ENCODE results near the gene PRSS57. TPM values are rescaled to one million over a fixed set of nuclear protein-coding genes. Genes with fewer than 3 reads are reported as not detected.

The PRSS57 gene
- total and polyA plus RNA-seq, 2 of the 13 experiments (the other 11 are each of a cell fraction or from before 2014, with no cell fraction given): 0.12 TPM; not detected in 1

DNA sequence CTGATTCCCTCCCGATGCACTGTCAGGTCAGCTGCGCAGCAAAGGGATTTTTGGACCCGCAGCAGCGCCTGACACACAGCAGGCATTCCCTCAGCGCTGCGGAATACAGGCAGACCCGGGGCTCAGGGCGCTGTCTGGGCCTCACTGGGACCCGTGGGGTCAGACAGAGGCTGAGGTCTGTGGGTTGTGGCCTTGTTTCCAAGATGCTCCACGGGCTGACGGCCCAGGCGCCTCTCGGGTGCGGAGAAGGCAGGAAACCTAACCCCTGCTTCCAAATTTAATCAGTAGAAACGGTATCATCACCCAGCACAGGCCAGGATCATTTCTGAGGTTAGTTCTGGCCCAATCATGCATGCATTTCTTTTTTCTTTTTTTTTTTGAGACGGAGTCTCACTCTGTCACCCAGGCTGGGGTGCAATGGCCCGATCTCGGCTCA is 31.6 kb downstream of the PRSS57 start (continued):
- TF ChIP-seq, protein P1, sequence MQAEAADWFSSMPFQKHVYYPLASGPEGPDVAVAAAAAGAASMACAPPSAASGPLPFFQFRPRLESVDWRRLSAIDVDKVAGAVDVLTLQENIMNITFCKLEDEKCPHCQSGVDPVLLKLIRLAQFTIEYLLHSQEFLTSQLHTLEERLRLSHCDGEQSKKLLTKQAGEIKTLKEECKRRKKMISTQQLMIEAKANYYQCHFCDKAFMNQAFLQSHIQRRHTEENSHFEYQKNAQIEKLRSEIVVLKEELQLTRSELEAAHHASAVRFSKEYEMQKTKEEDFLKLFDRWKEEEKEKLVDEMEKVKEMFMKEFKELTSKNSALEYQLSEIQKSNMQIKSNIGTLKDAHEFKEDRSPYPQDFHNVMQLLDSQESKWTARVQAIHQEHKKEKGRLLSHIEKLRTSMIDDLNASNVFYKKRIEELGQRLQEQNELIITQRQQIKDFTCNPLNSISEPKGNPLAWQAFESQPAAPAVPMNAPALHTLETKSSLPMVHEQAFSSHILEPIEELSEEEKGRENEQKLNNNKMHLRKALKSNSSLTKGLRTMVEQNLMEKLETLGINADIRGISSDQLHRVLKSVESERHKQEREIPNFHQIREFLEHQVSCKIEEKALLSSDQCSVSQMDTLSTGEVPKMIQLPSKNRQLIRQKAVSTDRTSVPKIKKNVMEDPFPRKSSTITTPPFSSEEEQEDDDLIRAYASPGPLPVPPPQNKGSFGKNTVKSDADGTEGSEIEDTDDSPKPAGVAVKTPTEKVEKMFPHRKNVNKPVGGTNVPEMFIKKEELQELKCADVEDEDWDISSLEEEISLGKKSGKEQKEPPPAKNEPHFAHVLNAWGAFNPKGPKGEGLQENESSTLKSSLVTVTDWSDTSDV (CRISPR knock-in tag; IDR thresholded peaks at IDR 0.05): no peak
- TF ChIP-seq, protein P2, sequence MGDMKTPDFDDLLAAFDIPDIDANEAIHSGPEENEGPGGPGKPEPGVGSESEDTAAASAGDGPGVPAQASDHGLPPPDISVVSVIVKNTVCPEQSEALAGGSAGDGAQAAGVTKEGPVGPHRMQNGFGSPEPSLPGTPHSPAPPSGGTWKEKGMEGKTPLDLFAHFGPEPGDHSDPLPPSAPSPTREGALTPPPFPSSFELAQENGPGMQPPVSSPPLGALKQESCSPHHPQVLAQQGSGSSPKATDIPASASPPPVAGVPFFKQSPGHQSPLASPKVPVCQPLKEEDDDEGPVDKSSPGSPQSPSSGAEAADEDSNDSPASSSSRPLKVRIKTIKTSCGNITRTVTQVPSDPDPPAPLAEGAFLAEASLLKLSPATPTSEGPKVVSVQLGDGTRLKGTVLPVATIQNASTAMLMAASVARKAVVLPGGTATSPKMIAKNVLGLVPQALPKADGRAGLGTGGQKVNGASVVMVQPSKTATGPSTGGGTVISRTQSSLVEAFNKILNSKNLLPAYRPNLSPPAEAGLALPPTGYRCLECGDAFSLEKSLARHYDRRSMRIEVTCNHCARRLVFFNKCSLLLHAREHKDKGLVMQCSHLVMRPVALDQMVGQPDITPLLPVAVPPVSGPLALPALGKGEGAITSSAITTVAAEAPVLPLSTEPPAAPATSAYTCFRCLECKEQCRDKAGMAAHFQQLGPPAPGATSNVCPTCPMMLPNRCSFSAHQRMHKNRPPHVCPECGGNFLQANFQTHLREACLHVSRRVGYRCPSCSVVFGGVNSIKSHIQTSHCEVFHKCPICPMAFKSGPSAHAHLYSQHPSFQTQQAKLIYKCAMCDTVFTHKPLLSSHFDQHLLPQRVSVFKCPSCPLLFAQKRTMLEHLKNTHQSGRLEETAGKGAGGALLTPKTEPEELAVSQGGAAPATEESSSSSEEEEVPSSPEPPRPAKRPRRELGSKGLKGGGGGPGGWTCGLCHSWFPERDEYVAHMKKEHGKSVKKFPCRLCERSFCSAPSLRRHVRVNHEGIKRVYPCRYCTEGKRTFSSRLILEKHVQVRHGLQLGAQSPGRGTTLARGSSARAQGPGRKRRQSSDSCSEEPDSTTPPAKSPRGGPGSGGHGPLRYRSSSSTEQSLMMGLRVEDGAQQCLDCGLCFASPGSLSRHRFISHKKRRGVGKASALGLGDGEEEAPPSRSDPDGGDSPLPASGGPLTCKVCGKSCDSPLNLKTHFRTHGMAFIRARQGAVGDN (CRISPR knock-in tag; IDR thresholded peaks at IDR 0.05): peak; percentile 49
- no peak for TF ChIP-seq ZFY (CRISPR knock-in tag; IDR thresholded peaks at IDR 0.05)
- TF ChIP-seq, protein P3, sequence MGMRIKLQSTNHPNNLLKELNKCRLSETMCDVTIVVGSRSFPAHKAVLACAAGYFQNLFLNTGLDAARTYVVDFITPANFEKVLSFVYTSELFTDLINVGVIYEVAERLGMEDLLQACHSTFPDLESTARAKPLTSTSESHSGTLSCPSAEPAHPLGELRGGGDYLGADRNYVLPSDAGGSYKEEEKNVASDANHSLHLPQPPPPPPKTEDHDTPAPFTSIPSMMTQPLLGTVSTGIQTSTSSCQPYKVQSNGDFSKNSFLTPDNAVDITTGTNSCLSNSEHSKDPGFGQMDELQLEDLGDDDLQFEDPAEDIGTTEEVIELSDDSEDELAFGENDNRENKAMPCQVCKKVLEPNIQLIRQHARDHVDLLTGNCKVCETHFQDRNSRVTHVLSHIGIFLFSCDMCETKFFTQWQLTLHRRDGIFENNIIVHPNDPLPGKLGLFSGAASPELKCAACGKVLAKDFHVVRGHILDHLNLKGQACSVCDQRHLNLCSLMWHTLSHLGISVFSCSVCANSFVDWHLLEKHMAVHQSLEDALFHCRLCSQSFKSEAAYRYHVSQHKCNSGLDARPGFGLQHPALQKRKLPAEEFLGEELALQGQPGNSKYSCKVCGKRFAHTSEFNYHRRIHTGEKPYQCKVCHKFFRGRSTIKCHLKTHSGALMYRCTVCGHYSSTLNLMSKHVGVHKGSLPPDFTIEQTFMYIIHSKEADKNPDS (CRISPR knock-in tag; IDR thresholded peaks at IDR 0.05): no peak
- TF ChIP-seq, protein P4, sequence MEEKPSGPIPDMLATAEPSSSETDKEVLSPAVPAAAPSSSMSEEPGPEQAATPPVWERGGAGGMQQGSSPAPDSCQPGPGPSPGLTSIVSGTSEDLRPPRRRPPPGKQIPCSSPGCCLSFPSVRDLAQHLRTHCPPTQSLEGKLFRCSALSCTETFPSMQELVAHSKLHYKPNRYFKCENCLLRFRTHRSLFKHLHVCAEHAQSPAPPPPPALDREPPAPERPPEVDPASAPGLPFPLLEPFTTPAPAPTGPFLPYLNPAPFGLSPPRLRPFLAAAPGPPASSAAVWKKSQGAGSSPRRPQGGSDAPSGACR (CRISPR knock-in tag; IDR thresholded peaks at IDR 0.05): no peak
- TF ChIP-seq MAZ (IDR thresholded peaks at IDR 0.05; ENCODE audit: borderline replicate concordance, low read depth, low read length): no peak
- no peak for TF ChIP-seq MAZ (CRISPR knock-in tag; IDR thresholded peaks at IDR 0.05; ENCODE audit: low read depth)
- no peak; the same call in 1 of the 2 replicates for TF ChIP-seq RARA (CRISPR knock-in tag; IDR thresholded peaks at IDR 0.05)
- TF ChIP-seq SP4 (CRISPR knock-in tag; IDR thresholded peaks at IDR 0.05): no peak
- TF ChIP-seq REPIN1 (CRISPR knock-in tag; IDR thresholded peaks at IDR 0.05; ENCODE audit: borderline replicate concordance, low read depth): no peak
- no peak for TF ChIP-seq JDP2 (CRISPR knock-in tag; IDR thresholded peaks at IDR 0.05; ENCODE audit: borderline replicate concordance)
- TF ChIP-seq EHMT2 (IDR thresholded peaks at IDR 0.05; ENCODE audit: borderline replicate concordance, low read depth, low read length): no peak
- TF ChIP-seq, protein P5, sequence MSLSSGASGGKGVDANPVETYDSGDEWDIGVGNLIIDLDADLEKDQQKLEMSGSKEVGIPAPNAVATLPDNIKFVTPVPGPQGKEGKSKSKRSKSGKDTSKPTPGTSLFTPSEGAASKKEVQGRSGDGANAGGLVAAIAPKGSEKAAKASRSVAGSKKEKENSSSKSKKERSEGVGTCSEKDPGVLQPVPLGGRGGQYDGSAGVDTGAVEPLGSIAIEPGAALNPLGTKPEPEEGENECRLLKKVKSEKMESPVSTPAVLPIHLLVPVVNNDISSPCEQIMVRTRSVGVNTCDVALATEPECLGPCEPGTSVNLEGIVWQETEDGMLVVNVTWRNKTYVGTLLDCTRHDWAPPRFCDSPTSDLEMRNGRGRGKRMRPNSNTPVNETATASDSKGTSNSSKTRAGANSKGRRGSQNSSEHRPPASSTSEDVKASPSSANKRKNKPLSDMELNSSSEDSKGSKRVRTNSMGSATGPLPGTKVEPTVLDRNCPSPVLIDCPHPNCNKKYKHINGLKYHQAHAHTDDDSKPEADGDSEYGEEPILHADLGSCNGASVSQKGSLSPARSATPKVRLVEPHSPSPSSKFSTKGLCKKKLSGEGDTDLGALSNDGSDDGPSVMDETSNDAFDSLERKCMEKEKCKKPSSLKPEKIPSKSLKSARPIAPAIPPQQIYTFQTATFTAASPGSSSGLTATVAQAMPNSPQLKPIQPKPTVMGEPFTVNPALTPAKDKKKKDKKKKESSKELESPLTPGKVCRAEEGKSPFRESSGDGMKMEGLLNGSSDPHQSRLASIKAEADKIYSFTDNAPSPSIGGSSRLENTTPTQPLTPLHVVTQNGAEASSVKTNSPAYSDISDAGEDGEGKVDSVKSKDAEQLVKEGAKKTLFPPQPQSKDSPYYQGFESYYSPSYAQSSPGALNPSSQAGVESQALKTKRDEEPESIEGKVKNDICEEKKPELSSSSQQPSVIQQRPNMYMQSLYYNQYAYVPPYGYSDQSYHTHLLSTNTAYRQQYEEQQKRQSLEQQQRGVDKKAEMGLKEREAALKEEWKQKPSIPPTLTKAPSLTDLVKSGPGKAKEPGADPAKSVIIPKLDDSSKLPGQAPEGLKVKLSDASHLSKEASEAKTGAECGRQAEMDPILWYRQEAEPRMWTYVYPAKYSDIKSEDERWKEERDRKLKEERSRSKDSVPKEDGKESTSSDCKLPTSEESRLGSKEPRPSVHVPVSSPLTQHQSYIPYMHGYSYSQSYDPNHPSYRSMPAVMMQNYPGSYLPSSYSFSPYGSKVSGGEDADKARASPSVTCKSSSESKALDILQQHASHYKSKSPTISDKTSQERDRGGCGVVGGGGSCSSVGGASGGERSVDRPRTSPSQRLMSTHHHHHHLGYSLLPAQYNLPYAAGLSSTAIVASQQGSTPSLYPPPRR (CRISPR knock-in tag; IDR thresholded peaks at IDR 0.05; ENCODE audit: borderline replicate concordance): no peak
- TF ChIP-seq SP5 (CRISPR knock-in tag; IDR thresholded peaks at IDR 0.05; ENCODE audit: borderline replicate concordance, low read depth): no peak
- no peak for TF ChIP-seq GTF2F1 (IDR thresholded peaks at IDR 0.05; ENCODE audit: low read length)

All from HepG2 (cell line).